Type B pancreatic cell (in vitro differentiated cells): ENCODE data around the gene TK2. TPM values are rescaled to one million over a fixed set of nuclear protein-coding genes. Genes with fewer than 3 reads are reported as not detected.
"Not testable (repeated sequence)": the region's sequence is repeated elsewhere in the genome, so short reads cannot be mapped to it uniquely, and the experiment has no call there.

ENCODE experiments used
- DNase-seq: peaks from one replicate; pipeline ENCODE4 v3.0.0; 2021; ENCODE audit warnings: mixed read lengths; ENCODE audit not compliant: unreplicated experiment; ENCODE audit errors: extremely low spot score
- H3K27ac Mint-ChIP-seq: 2 replicates; pipeline ENCODE4 v1.8.0; 2021; ENCODE audit warnings: mild to moderate bottlenecking, mixed read lengths
- H3K27me3 Mint-ChIP-seq: 2 replicates; pipeline ENCODE4 v1.8.0; 2021; ENCODE audit warnings: mixed read lengths
- H3K36me3 Mint-ChIP-seq: 2 replicates; pipeline ENCODE4 v1.8.0; 2021; ENCODE audit warnings: mixed read lengths
- H3K4me1 Mint-ChIP-seq: one replicate; pipeline ENCODE4 v1.8.0; 2021; ENCODE audit warnings: mixed read lengths; ENCODE audit not compliant: unreplicated experiment
- H3K4me3 Mint-ChIP-seq: 2 replicates; pipeline ENCODE4 v1.8.0; 2021; ENCODE audit warnings: mild to moderate bottlenecking, mixed read lengths
- H3K9me3 Mint-ChIP-seq: 2 replicates; pipeline ENCODE4 v1.8.0; 2021; ENCODE audit warnings: mixed read lengths
- CTCF ChIP-seq: fragments of 200-600 bp; sonication (generic); conservative IDR thresholded peaks from 2 replicates; pipeline ENCODE4 v1.5.0; 2021; ENCODE audit warnings: antibody characterized with exemption, mild to moderate bottlenecking
- long read RNA-seq: library from polyadenylated mRNA; unstranded; transcript quantifications from one replicate; pipeline ENCODE4 v2.0.0, GENCODE V29; 2020
- total RNA-seq: library from RNA; stranded (reverse); gene quantifications from 2 replicates; pipeline ENCODE4 v1.2.1, GENCODE V29; 2021; ENCODE audit warnings: low replicate concordance

Gene TK2
- 14.6 and 18.4 TPM in 2 replicates for total RNA-seq
- long read RNA-seq, partial matches to known transcripts = 0 of 8 reads
- long read RNA-seq, other reads (novel, unspliced or antisense) = 2 of 8 reads

GRCh38 chr16:66549284-66550131, at the start of gene TK2:
Gene TK2 (minus strand): TSS chr16:66550122. CDS start chr16:66550061, 61 bp downstream.
- peaks cover 4% of the 10 kb centered on the region for H3K9me3 Mint-ChIP-seq
- H3K4me3 Mint-ChIP-seq = peak within 1 kb of the TSS; percentile 90
- peak; percentile 37 for TF ChIP-seq CTCF
- H3K27ac Mint-ChIP-seq = peak within 1 kb of the TSS; percentile 87
- H3K4me1 Mint-ChIP-seq = peaks cover 48% of the 10 kb centered on the region
- H3K27me3 Mint-ChIP-seq = no peaks in the 10 kb centered on the region
- DNase-seq = peak; percentile 82
- peaks cover 22% of the 10 kb centered on the region for H3K36me3 Mint-ChIP-seq

GRCh38 chr16:66598111-66598510, 48.2 kb upstream of the TK2 start:
- H3K4me1 Mint-ChIP-seq = peaks cover 8% of the 10 kb centered on the region
- no peak overlapping the region for H3K4me3 Mint-ChIP-seq
- peak overlapping the region; percentile 85 for H3K27ac Mint-ChIP-seq
- no peak for TF ChIP-seq CTCF
- H3K27me3 Mint-ChIP-seq = no peaks in the 10 kb centered on the region
- H3K9me3 Mint-ChIP-seq = no peaks in the 10 kb centered on the region
- no peak for DNase-seq
- H3K36me3 Mint-ChIP-seq = no peaks in the 10 kb centered on the region

- DNase-seq = no peak
- TF ChIP-seq CTCF = no peak
- no peak overlapping the region for H3K4me3 Mint-ChIP-seq
- no peaks in the 10 kb centered on the region for H3K9me3 Mint-ChIP-seq
- peaks cover 5% of the 10 kb centered on the region for H3K4me1 Mint-ChIP-seq
- no peaks in the 10 kb centered on the region for H3K36me3 Mint-ChIP-seq
- no peaks in the 10 kb centered on the region for H3K27me3 Mint-ChIP-seq
- peak overlapping the region; percentile 0 for H3K27ac Mint-ChIP-seq
Measured at GRCh38 chr16:66596986-66597848, 47.3 kb upstream of the TK2 start.

GRCh38 chr16:66596559-66596958, 46.6 kb upstream of the TK2 start:
- not testable (repeated sequence) for H3K36me3 Mint-ChIP-seq, H3K27me3 Mint-ChIP-seq, H3K9me3 Mint-ChIP-seq, H3K4me3 Mint-ChIP-seq, H3K27ac Mint-ChIP-seq, DNase-seq, H3K4me1 Mint-ChIP-seq

- DNase-seq = no peak
Measured at GRCh38 chr16:66594739-66595138, 44.8 kb upstream of the TK2 start.

More at GRCh38 chr16:66594739-66595138, 44.8 kb upstream of the TK2 start:
- H3K27ac Mint-ChIP-seq = no peak overlapping the region
- no peak for TF ChIP-seq CTCF
- H3K36me3 Mint-ChIP-seq = no peaks in the 10 kb centered on the region
- H3K4me3 Mint-ChIP-seq = no peak overlapping the region
- H3K4me1 Mint-ChIP-seq = no peaks in the 10 kb centered on the region
- H3K27me3 Mint-ChIP-seq = no peaks in the 10 kb centered on the region
- H3K9me3 Mint-ChIP-seq = no peaks in the 10 kb centered on the region
